CD4-positive, alpha-beta T cell treated with Interleukin-2 at 100 ng/mL for 4 hours (primary cell): ENCODE results near the gene CACNA1C.

Experiments used
- DNase-seq: peaks from one replicate; pipeline ENCODE4 v3.0.0-alpha.2; 2020; ENCODE audit warnings: low spot score

Gene CACNA1C

GRCh38 chr12:2627835-2628191, 575.0 kb downstream of the CACNA1C start:
- DNase-seq = no peak

GRCh38 chr12:2628401-2628800, 575.6 kb downstream of the CACNA1C start:
- no peak for DNase-seq

GRCh38 chr12:2629051-2629450, 576.3 kb downstream of the CACNA1C start:
- no peak for DNase-seq

GRCh38 chr12:2631653-2632350, 579.0 kb downstream of the CACNA1C start:
- no peak for DNase-seq

- no peak for DNase-seq
Measured at GRCh38 chr12:2633176-2633824, 580.5 kb downstream of the CACNA1C start.

GRCh38 chr12:2633825-2634200, 581.0 kb downstream of the CACNA1C start:
- DNase-seq = no peak

GRCh38 chr12:2634471-2634870, 581.7 kb downstream of the CACNA1C start:
- DNase-seq = no peak

GRCh38 chr12:2636741-2637340, 584.1 kb downstream of the CACNA1C start:
- DNase-seq = no peak

GRCh38 chr12:2637371-2637770, 584.6 kb downstream of the CACNA1C start:
- no peak for DNase-seq

GRCh38 chr12:2638273-2639019, 585.7 kb downstream of the CACNA1C start:
- no peak for DNase-seq

GRCh38 chr12:2639020-2639298, 586.2 kb downstream of the CACNA1C start:
- no peak for DNase-seq

- no peak for DNase-seq
Measured at GRCh38 chr12:2640281-2640680, 587.5 kb downstream of the CACNA1C start.

GRCh38 chr12:2640709-2641108, 587.9 kb downstream of the CACNA1C start:
- DNase-seq = no peak

GRCh38 chr12:2641207-2641606, 588.4 kb downstream of the CACNA1C start:
- DNase-seq = no peak

GRCh38 chr12:2641761-2642160, 589.0 kb downstream of the CACNA1C start:
- no peak for DNase-seq

GRCh38 chr12:2642176-2642892, 589.5 kb downstream of the CACNA1C start:
- no peak for DNase-seq

- no peak for DNase-seq
Measured at GRCh38 chr12:2642896-2643425, 590.2 kb downstream of the CACNA1C start.

- no peak for DNase-seq
Measured at GRCh38 chr12:2643576-2644135, 590.9 kb downstream of the CACNA1C start.

GRCh38 chr12:2644683-2645405, 592.1 kb downstream of the CACNA1C start:
- DNase-seq = no peak

GRCh38 chr12:2645460-2645859, 592.7 kb downstream of the CACNA1C start:
- DNase-seq = no peak

GRCh38 chr12:2646341-2646740, 593.6 kb downstream of the CACNA1C start:
- DNase-seq = no peak
